OCI-M1 (cell line): Measurements from ENCODE around the gene BSPH1.
"Not testable (repeated sequence)": the region's sequence is repeated elsewhere in the genome, so short reads cannot be mapped to it uniquely, and the experiment has no call there.

Source experiments
- DNase-seq: peaks from one replicate; lab custom pipeline; 2025; lab: John Stamatoyannopoulos, UW

Gene BSPH1

GRCh38 chr19:47992070-47992469, at the start of gene BSPH1:
Gene BSPH1, minus strand, starts transcription at chr19:47992170. Its CDS starts 89 bp downstream, at chr19:47992081.
- DNase-seq = no peak

GRCh38 chr19:48036765-48037164, 44.8 kb upstream of the BSPH1 start:
- no peak for DNase-seq

GRCh38 chr19:48033604-48034003, 41.6 kb upstream of the BSPH1 start:
- DNase-seq = no peak

GRCh38 chr19:48030073-48030472, 38.1 kb upstream of the BSPH1 start:
- no peak for DNase-seq

- no peak for DNase-seq
These were observed 37.5 kb upstream of the BSPH1 start for GRCh38 chr19:48029431-48029830.

GRCh38 chr19:48025480-48025879, 33.5 kb upstream of the BSPH1 start:
- DNase-seq = no peak

- DNase-seq = no peak
These were observed 31.5 kb upstream of the BSPH1 start for GRCh38 chr19:48023518-48023917.

GRCh38 chr19:48023011-48023410, 31.0 kb upstream of the BSPH1 start:
- DNase-seq = no peak

GRCh38 chr19:48020686-48021085, 28.7 kb upstream of the BSPH1 start:
- no peak for DNase-seq

GRCh38 chr19:48010932-48011758, 19.2 kb upstream of the BSPH1 start:
- no peak for DNase-seq

GRCh38 chr19:48006762-48007161, 14.8 kb upstream of the BSPH1 start:
- DNase-seq = peak; percentile 56

- no peak for DNase-seq
These were observed 12.3 kb upstream of the BSPH1 start for GRCh38 chr19:48004236-48004635.

GRCh38 chr19:48000846-48001245, 8.9 kb upstream of the BSPH1 start:
- DNase-seq = no peak

GRCh38 chr19:47998800-47999199, 6.8 kb upstream of the BSPH1 start:
- no peak for DNase-seq

GRCh38 chr19:47996230-47996727, 4.3 kb upstream of the BSPH1 start:
- DNase-seq = no peak

- DNase-seq = peak; percentile 19
These were observed 2.3 kb upstream of the BSPH1 start, which contains the start of gene ELSPBP1 for GRCh38 chr19:47994209-47994802. Gene ELSPBP1, plus strand, starts transcription at chr19:47994632. Its CDS starts 14,036 bp downstream, at chr19:48008668.

GRCh38 chr19:47991191-47991808, 670 bp downstream of the BSPH1 start:
- DNase-seq = no peak

- peak; percentile 18 for DNase-seq
These were observed 18.4 kb downstream of the BSPH1 start for GRCh38 chr19:47973529-47973928.

- not testable (repeated sequence) for DNase-seq
These were observed 36.0 kb downstream of the BSPH1 start for GRCh38 chr19:47955936-47956335.

GRCh38 chr19:47952132-47952531, 39.8 kb downstream of the BSPH1 start:
- not testable (repeated sequence) for DNase-seq

- not testable (repeated sequence) for DNase-seq
These were observed 42.0 kb downstream of the BSPH1 start for GRCh38 chr19:47949852-47950521.

- DNase-seq = not testable (repeated sequence)
These were observed 63.4 kb downstream of the BSPH1 start for GRCh38 chr19:47928581-47928980.
